Cardiac septum (tissue), 1 donor: Measurements from ENCODE around the gene SDF2L1. TPM values are rescaled to one million over a fixed set of nuclear protein-coding genes. Genes with fewer than 3 reads are reported as not detected.
A peak's percentile ranks its signal among the peaks of the same experiment; 100 is the strongest.
"Not testable (repeated sequence)": the region's sequence is repeated elsewhere in the genome, so short reads cannot be mapped to it uniquely, and the experiment has no call there.

Experiments
- DNase-seq: peaks from one replicate; pipeline ENCODE4 v3.0.0-alpha.2; 2020; ENCODE audit warnings: low spot score
- intact Hi-C: fragments of 100-400 bp; cut with DNase I; formaldehyde crosslinking; loops from one replicate; pipeline ENCODE4 v1.14.0; 2022
- total RNA-seq: library from RNA; stranded (reverse); fragmentation: NEBNext Ultra II Directional; extraction: Animal tissue kit (Norgen Biotek cat#: 25700); gene quantifications from one replicate; pipeline ENCODE4 v1.2.1, GENCODE V29; 2021
- donor health status: DM: no; HTN: no; CAD: no.

SDF2L1 gene
- total RNA-seq, 1 donor from 2014 or later, result 33.3 TPM

DNA sequence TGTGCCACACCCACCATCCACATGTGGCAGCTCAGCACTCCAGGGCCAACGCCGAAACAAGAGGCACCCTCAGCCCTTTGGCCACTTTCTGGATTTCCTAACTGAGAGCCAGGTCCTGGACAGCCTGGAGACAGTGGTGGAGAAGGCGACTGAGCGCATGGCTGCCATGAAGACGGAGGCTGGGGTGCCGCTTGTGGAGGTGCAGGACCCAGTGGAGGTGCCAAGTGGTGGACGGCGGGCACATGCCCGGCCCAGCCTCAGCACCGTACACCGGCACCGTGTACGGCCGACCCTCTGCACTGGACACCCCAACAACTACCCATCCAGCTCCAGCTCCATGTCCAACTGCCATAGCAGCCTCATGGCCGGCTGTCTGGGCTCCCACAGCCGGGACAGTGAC lies 8.0 kb upstream of the SDF2L1 start:
- no peak for DNase-seq
- intact Hi-C loops, result no loop called here

DNA sequence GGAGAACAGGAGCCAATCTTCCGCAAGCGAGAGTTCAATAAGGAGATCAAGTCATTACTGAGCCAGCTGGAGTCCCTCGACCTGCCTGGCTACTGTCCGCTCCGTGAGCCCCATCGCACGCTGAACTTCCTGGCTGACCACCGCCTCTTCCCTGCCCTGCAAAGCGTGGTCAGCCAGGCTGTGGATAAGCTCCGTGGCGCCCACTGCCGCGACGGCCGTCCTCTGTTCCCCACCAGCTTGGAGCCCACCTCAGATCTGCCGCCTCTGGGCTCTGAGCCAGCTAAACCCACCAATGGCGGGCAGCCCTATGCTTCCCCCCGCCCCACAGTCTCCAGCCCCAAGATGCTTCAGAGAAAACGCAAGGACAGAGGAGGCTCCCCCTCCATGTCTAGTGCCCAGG lies 7.3 kb upstream of the SDF2L1 start:
- intact Hi-C loops, result no loop called here
- no peak for DNase-seq

DNA sequence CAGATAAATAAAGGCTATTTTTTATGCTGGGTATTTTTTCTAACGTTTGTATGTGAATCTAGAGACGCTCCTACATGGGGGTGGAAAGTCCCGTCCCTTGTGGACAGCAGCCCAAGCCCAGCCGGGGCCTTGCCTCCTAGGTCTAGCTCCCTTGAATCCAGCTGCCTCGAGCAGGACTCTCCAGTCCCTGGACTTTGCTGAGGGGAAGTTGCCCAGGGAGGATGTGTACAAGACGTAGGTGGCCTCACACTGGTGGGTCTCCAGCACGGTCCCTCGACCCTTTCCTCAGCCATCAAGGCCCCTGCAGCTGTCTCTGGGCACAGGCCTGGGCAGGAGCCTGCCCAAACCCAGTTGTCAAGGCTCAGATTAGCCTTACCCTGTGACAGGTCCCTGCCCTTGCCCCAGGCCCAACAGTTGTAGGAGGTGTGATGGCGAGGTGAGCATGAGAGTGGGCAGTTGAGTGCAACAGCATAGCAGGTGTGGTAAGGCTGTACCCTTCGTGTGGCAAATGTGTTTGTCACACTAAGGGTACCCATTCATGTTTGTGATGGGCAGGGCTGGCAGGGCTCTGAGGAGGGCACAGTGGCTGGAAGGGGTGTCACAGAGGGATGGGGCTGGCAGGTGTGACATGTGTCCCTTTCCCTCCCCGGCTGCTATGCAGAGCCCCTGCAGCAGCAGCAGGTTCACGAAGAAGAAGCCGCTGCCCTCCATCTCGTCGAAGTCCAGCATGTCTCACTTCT lies 6.2 kb upstream of the SDF2L1 start:
- intact Hi-C loops, result no loop called here
- no peak for DNase-seq

DNA sequence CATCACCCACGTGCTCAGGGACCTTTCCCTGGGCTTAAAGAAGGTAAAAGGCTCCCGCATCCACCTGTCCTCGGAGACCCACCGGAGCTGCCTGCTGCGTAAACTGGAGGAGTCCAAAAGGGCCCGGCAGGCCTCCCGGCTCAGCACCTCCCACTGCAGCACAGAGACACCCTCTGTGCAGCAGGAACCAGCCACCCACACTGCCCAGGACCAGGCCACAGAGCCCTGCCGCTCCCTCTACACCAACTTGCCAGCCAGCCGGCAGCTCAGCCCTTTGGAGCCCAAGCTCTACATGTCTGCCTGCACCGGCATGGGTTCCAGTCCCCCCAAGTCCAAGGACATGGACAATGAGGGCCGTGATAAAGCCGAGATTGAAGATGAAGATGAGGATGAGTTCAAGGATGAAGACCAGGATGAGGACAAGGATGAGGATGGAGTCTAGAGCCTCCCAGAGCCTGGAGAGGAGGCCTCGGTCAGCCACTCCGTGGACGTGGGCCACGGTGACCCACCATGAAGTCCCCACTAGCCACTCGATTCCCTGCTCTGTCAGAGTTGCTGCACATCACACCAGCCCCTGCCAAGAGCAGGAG lies 5.4 kb upstream of the SDF2L1 start:
- intact Hi-C loops, result no loop called here
- DNase-seq, result no peak

DNA sequence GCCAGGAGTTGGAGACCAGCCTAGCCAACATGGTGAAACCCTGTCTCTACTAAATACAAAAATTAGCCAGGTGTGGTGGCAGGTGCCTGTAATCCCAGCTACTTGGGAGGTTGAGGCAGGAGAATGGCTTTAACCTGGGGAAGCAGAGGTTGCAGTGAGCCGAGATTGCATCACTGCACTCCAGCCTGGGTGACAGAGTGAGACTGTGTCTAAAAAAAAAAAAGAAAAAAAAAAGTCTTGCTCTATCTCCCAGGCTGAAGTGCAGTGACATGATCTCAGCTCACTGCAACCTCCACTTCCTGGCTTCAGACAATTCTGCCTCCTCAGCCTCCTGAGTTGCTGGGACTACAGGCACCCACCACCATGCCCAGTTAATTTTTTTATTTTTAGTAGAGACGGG lies 4.7 kb upstream of the SDF2L1 start:
- intact Hi-C loops, DNase-seq: not testable (repeated sequence)

DNA sequence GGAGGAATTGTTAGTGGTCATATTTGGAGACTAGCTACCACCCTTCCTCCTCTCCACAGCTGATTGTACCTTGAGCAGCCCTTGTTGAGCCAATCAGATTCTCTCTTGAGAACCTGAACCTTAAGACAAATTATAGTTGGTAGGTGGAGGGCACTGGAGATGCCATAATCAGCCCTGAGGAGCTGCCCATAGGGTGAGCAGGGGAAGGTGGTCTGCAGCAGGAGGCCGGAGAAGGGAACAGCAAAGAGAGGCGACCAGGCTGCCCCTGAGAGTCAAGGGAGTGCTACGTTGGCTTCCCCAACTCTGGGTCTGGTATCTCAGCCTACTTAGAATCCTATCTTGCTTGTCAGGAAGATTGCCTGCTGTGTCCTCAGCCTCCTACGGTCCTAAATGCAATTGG lies 2.7 kb upstream of the SDF2L1 start:
- no peak for DNase-seq
- intact Hi-C loops, result no loop called here

DNA sequence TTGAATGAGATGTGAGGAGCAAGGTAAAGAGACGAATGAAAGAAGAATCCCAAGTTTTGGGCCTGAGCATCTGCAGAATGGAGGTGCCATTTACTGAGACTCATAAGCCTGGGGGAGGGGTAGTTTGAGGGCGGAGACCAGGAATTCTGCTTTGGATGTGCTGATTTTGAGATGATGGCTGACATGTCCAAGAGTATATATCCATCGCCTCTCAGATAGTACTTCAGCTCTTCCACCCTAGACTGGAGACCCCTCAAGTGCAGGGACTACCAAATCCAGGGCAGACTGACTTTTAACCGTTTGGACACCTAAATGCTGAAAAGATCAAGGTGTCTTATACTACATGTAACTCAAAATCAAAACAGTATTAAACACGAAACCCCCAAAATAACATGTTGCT lies 1.3 kb upstream of the SDF2L1 start:
- intact Hi-C loops, result no loop called here
- DNase-seq, result no peak

DNA sequence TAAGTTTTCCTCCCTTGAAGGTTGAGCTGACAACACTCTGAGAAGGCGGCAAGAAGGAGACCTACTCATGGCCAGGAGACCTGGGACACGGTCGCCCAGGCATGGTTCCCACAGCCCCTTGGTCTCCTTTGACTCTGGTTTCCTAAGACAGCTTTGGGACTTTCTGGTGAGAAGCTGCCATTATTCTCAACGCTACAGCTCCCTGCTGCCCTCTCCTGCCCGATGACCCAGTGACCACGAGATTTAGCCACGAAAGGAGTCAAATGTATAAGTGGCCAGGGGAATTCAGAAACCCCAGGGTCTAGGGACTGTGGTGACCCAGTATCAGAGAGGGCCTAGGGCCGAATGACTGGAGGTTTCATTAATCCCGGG lies 699 bp upstream of the SDF2L1 start:
- no peak for DNase-seq
- intact Hi-C loops, result no loop called here

DNA sequence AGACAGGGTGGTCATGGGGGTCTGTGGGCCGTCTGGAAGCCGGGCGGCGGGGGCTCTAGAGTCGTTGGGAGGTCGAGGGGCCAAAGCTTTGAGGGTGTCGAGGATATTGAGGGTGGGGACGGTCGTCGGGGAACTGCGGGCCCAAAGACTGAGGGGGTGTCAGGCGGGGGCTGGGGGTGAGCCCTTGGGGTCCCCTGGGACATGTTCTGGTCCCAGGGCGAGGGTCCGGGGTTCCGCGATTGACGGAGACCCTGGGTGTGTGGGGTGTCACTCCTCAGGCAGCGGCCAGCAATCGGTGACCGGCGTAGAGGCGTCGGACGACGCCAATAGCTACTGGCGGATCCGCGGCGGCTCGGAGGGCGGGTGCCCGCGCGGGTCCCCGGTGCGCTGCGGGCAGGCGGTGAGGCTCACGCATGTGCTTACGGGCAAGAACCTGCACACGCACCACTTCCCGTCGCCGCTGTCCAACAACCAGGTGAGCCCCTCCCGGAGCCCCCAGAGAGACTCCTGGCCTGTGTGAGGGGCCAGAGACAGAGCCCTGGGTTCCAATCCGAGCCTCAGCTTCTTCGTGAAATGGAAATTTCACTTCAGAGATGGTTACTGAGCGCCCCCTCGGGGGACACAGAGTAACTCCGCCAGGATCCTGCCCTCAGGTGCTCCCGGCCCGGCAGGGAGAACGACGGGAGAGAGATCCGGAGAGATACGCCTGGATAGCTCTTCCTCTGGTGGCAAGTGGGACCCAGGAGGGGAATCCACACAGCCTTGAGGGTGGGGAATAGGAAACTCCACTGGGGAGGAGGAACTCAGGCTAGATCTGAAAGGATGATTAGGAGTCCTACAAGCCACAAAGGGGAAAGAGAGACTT lies 714 bp downstream of the SDF2L1 start:
- no peak for DNase-seq
- intact Hi-C loops, result no loop called here

DNA sequence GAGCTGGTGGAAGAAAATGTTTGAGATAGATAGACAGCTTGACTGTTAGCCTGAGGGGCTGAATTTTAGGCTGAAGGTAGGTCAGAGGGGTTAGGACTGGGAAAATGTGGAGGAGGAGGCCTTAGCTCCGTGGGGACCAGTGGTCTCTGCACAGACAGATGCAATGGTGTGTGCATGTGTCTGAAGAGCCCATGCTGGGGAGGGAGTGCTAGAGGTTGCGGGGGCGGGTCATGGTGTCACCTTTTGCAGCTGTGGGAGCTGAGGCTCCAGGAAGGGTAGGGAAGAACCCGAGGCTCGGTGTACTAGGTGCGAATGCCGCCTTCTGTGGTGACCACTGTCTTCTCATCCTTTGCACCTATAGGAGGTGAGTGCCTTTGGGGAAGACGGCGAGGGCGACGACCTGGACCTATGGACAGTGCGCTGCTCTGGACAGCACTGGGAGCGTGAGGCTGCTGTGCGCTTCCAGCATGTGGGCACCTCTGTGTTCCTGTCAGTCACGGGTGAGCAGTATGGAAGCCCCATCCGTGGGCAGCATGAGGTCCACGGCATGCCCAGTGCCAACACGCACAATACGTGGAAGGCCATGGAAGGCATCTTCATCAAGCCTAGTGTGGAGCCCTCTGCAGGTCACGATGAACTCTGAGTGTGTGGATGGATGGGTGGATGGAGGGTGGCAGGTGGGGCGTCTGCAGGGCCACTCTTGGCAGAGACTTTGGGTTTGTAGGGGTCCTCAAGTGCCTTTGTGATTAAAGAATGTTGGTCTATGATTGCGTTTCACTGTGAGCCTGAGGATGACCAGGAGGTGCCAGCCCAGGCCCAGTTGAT lies 1.6 kb downstream of the SDF2L1 start:
- no peak for DNase-seq
- intact Hi-C loops, result no loop called here

DNA sequence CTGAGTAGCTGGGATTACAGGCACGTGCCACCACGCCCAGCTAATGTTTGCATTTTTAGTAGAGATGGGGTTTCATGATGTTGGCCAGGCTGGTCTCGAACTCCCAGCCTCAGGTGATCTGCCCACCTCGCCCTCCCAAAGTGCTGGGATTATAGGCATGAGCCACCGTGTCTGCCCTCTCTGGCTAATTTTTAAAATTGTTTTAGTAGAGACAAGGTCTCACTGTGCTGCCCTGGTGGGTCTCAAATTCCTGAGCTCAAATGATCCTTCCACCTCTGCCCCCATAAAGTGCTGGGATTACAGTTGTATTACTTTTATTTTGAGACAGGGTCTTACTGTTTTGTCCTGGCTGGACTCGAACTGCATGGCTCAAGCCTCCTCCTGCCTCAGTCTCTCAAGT lies 3.4 kb downstream of the SDF2L1 start:
- intact Hi-C loops, result not testable (repeated sequence)

DNA sequence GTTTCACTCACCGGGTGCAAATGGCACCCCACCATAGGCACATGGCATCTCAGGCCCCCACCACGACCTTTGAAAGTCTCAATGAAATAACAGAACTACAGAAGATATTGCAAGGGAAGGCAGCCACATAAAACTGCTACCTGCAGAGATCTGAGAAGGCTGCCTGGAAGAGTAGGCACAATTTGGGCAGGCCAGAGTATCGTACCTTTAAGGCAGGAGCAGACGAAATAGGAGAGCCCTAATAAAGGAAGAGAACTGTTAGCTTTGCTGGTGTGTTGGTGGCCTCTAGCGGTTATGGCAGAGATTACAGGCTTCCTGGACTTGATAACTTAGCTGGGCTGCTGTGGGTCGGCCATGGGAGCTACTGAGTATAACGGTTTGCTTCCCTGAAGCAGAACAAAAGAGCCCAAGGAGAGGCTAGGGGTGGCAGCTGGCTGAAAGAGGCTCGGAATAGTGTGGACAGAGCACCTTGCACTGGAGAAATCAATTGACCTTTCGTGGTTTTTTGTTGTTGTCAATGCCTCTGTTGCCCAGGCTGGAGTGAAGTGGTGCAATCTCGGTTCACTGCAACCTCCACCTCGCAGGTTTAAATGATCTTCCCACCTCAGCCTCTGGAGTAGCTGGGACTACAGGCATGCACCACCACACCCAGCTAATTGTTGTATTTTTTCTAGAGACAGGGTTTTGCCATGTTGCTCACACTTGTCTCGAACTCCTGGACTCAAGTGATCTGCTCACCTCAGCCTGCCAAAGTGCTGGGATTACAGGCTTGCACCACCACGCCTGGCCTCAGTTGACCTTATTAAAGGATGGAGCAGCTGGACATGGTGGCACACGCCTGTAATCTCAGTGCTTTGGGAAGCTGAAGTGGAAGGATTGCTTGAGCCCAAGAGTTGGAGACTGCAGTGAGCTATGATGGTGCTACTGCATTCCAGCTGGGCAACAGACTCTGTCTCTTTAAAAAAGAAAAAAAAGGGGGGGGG lies 4.8 kb downstream of the SDF2L1 start:
- DNase-seq, result no peak
- intact Hi-C loops, result no loop called here

More for the DNA sequence above, 3.4 kb downstream of the SDF2L1 start:
- DNase-seq, result not testable (repeated sequence)

DNA sequence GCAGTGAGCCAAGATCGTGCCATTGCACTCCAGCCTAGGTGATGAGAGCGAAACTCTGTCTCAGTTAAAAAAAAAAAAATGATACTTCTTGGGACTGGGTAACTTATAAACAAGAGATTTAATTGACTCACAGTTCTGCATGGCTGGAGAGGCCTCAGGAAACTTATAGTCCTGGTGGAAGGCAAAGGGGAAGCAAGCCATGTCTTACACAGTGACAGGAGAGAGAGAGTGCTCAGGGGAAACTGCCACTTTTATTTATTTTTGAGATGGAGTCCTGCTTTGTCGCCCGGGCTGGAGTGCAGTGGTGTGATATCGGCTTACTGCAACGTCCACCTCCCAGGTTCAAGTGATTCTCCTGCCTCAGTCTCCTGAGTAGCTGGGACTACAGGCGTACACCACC lies 8.2 kb downstream of the SDF2L1 start:
- no peak for DNase-seq

DNA sequence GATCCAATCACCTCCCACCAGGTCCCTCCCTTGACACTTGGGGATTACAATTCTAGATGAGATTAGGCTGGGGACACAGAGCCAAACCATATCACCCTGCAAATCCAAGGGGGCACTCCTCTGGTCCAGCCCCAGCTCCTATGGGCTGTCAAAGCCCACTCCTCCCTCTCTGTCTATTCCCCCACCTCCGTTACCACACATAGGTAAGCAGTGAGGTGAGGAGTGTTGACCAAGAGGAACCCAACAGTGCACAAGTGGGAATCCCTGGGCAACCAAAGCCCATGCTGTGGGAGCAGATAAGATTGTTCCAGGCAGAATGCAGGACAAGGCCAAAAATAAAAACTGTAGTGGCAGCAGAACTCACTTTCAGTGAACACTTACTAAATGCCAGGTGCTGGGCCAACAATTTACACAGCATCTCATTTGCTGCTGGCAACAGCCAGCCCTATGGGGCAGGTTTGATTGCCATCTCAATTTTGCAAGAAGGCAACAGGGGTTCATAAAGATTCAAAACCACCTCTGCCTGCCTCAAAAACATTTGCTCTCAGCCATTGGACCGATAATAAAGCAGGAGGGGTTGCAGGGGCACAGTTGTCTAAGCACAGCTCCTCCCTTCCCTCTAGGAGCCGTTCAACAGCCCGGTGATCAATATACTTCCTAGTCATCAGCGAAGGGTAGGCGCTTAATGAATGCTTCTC lies 8.9 kb downstream of the SDF2L1 start:
- DNase-seq, result no peak
- intact Hi-C loops, result no loop called here

More for the DNA sequence above, 8.2 kb downstream of the SDF2L1 start:
- intact Hi-C loops, result no loop called here

DNA sequence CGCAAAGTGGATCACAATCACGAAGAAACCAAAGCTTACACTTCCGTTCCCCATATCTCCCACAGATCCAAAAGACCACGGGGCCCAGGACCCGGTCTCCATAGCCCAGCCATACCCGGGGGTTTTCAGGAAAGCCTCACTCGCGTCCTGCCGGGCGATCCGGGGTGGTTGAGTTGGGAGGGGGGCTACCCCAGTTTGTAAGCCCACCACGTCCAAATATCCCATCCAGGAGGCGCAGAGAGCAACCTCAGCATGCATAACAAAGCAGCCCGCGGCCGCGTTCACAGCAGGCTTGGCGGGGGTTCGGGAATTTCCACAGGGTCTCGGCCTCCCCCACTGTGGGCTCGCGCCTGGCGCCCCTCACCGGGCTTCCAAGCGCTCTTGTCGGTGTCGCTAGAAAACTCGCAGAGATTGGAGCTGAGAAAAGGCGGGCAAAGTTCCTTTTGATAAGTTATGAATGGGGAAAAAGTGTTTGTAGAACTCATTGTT lies 9.5 kb downstream of the SDF2L1 start:
- intact Hi-C loops, result no loop called here
- no peak for DNase-seq

DNA sequence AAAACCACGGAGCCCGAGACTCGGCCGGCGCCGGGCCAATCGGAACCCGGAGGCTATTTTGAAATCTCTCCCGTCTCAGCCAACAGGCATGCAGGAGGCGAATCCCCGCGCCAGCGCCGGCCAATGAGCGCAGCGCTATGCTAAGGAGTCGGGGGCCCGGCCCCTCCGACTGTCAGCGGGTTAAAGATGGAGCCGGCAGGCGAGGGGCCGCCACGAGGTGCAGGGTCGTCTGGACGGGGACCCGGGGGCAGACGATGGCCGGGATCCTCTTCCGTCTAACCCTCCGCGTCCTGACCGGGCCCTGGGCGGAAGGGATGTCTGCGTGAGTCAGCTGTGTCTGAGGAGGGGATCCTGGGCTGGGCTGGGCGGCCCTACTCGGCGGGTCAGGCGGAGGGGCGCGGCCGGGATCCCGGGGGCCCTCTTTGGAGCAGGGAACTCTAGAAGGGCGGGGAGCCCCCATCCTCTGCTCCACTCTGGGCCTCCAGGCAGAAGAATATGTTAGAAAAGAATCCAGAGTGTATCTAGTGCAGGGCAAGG lies 10.0 kb downstream of the SDF2L1 start:
- intact Hi-C loops, result no loop called here
- peak; percentile 95 for DNase-seq
